Bronchial epithelial cell (primary cell): ENCODE results near the gene TTI1. TPM values are rescaled to one million over a fixed set of nuclear protein-coding genes. Genes with fewer than 3 reads are reported as not detected.

Source experiments
- DNase-seq: peaks from one replicate; pipeline ENCODE4 v3.0.0-alpha.2; 2010; ENCODE audit warnings: low read depth
- FAIRE-seq: peaks from 2 replicates; lab custom pipeline; 2011; peaks lifted over from hg19 to GRCh38; lab: Jason Lieb, UNC
- H3K27me3 ChIP-seq: 2 replicates; pipeline ENCODE4 v1.5.1; 2011; ENCODE audit warnings: low read length; ENCODE audit not compliant: control insufficient read depth, insufficient read depth
- H3K36me3 ChIP-seq: 2 replicates; pipeline ENCODE4 v1.5.1; 2011; ENCODE audit warnings: low read length; ENCODE audit not compliant: control insufficient read depth, insufficient read depth
- H3K4me3 ChIP-seq: 2 replicates; pipeline ENCODE4 v1.5.1; 2011; ENCODE audit warnings: mild to moderate bottlenecking, low read depth, low read length, control low read depth
- total RNA-seq: library from RNA; depleted of rRNA; stranded (reverse); fragments of >200 nt; gene quantifications from 2 replicates; pipeline ENCODE4 v1.2.1, GENCODE V29; 2014
- TF ChIP-seq, protein P1 (sequence below): IDR thresholded peaks from 2 replicates; pipeline ENCODE4 v1.5.1; 2011; ENCODE audit warnings: mild to moderate bottlenecking, moderate library complexity, low read length, control low read depth, inconsistent platforms; ENCODE audit not compliant: insufficient read depth, severe bottlenecking

Gene TTI1
- total RNA-seq, 1 donor from 2014 or later = 14.7 TPM

DNA sequence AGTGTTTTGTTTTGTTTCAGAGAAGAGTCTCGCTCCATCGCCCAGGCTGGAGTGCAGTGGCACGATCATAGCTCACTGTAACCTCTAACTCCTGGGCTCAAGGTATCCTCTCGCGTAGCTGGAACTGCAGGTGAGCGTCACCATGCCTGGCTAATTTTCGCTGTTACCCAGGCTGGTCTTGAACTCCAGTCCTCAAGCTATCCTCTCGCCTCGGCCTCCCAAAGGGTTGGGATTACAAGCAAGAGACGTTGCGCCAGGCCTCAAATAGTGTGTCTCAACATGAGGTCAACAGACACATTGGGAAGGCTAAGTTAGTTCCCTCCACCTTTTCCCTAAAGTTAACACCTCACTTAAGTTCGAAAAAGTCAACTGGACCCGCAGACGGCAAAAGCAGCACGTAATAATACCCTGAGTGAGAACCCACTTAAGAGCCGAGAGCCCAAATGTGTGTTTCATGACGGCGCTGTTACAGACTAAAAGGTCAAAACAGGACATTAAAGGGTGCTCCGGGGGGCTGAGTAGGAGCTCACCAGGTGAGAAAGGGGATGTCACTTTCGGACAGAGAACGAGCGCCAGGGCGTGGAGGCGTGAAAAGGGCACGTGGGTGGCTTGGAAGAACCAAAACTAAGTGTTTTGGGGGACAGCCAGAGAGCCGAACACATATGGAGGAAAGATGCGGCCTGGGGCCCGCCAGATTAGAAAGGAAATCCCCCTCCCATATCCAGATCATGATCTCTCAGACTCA, 499 bp downstream of the TTI1 start:
- Histone ChIP-seq H3K4me3 (peak overlapping the region; percentile 90), H3K36me3 (peaks cover 1% of the 10 kb centered on the region), H3K27me3 (no peaks in the 10 kb centered on the region)
- no peak for DNase-seq
- TF ChIP-seq, protein P1, sequence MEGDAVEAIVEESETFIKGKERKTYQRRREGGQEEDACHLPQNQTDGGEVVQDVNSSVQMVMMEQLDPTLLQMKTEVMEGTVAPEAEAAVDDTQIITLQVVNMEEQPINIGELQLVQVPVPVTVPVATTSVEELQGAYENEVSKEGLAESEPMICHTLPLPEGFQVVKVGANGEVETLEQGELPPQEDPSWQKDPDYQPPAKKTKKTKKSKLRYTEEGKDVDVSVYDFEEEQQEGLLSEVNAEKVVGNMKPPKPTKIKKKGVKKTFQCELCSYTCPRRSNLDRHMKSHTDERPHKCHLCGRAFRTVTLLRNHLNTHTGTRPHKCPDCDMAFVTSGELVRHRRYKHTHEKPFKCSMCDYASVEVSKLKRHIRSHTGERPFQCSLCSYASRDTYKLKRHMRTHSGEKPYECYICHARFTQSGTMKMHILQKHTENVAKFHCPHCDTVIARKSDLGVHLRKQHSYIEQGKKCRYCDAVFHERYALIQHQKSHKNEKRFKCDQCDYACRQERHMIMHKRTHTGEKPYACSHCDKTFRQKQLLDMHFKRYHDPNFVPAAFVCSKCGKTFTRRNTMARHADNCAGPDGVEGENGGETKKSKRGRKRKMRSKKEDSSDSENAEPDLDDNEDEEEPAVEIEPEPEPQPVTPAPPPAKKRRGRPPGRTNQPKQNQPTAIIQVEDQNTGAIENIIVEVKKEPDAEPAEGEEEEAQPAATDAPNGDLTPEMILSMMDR = no peak
- FAIRE-seq = no peak

DNA sequence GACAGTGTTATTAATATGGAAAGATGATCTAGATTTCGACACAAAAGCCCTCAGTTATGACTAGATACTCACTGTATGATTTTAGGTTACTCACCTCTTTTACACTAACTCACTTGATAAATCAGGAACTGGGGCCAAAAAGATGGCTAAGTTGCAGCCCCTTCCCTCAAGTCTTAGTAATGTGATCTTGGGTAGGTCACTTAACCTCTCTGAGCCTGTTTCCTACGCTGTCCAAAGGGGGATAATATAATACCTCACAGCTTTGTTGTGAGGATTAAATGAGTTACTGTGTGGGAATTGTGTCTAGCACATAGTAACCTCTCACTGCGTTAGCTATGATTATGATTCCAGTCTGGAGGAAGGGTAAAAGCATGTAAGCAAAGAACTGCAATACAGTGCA, 1.3 kb downstream of the TTI1 start:
- Histone ChIP-seq H3K36me3 (peaks cover 1% of the 10 kb centered on the region), H3K27me3 (no peaks in the 10 kb centered on the region), H3K4me3 (no peak overlapping the region)
- FAIRE-seq (no peak), DNase-seq (no peak)
- TF ChIP-seq, protein P1 = no peak

DNA sequence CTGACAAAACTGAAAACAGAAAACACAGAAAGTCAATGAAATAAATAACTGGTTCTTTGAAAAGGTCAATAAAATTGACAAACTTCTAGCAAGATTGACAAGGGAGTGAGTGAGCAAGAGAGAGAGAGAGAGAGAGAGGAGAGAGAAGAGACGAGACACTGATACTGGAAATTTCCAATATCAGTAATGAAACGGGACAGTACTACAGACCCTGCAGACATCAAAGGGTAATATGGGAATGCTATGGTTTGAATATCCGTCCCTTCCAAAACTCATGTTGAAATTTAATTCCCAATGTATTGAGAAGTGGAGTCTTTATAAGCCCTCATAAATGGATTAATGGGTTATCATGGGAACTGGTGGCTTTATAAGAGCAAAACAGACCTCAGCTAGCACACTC, 3.8 kb downstream of the TTI1 start:
- TF ChIP-seq, protein P1 = no peak
- H3K27me3 ChIP-seq = no peaks in the 10 kb centered on the region
- no peak for FAIRE-seq

DNA sequence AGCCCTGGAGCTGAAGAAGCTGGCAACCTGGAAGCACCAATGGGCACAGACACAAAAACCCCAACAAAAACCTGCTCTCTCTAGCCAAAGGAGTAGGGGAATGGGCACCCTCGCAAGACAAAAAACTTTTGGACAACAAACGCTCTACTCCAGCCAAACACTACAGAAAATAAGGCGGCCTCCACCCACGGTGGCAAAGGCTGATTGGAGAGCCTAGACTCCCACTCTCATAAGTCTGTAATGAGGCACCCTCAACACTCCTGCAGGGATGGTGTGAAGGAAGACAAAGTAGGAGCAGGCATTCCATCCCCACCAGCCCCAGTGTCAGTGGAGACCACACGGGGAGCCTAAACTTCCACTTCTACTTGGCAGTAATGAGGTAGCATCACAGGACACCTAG, 8.8 kb downstream of the TTI1 start:
- no peaks in the 10 kb centered on the region for H3K27me3 ChIP-seq
- DNase-seq (no peak), FAIRE-seq (no peak)
- TF ChIP-seq, protein P1 = no peak
- no peak overlapping the region for H3K4me3 ChIP-seq
- peaks cover 1% of the 10 kb centered on the region for H3K36me3 ChIP-seq

More for the DNA sequence above, 3.8 kb downstream of the TTI1 start:
- Histone ChIP-seq H3K36me3 (peaks cover 1% of the 10 kb centered on the region), H3K4me3 (no peak overlapping the region)
- DNase-seq = no peak

DNA sequence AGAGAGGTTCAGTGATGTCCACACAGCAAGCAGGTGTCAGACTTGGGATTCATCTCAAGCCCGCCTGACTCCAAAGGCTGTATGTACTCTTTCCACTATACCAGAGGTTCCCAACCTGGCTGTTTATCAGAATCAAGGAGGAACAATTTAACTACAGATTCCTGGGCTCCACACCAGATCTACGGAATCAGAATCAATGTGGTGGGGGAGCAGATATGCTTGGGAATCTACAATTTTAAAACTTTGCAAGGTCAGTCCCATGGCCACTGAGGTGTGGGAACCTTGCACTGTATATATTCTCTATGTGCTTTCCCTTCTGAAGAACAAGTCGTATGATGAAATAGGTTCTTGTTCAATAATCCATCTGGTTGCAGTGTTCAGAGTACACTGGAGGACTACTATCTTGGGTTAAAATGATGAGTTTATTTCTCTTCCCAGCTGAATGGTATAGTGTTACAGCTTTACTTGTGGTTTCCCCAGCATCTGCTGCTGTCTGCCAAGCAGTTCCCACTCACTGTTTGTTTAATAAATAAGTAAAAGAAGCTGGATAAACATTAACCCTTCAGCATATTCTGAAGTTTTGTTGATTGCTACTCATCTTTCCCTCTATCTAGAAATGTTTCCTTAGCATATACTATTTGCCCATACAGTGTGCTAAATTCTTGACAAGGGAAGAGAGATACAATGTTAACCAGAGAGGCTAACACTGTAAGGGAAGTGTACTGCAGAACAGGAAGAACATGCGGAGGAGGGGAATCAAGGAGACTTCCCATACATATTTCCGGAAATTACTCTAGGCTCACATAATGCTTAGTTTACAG, 9.9 kb downstream of the TTI1 start:
- no peaks in the 10 kb centered on the region for H3K27me3 ChIP-seq
- no peak for FAIRE-seq
- no peak for DNase-seq
- TF ChIP-seq, protein P1 = no peak
- H3K4me3 ChIP-seq = no peak overlapping the region
- peaks cover 4% of the 10 kb centered on the region for H3K36me3 ChIP-seq
